K562 (cell line): ENCODE data around the gene PHF10. TPM values are rescaled to one million over a fixed set of nuclear protein-coding genes. Genes with fewer than 3 reads are reported as not detected.

Experiments
- EP400 ChIP-seq: fragments of 450-650 bp; IDR thresholded peaks from 2 replicates; pipeline ENCODE4 v1.6.1; 2017; ENCODE audit warnings: antibody characterized with exemption, mild to moderate bottlenecking, moderate library complexity
- GABPB2 ChIP-seq: fragments of 250-450 bp; sonication (Bioruptor Pico); conservative IDR thresholded peaks from 2 replicates; pipeline ENCODE4 v1.5.1; 2021; ENCODE audit warnings: mild to moderate bottlenecking
- KAT2B ChIP-seq: IDR thresholded peaks from one replicate; pipeline ENCODE4 v1.6.1; 2012; ENCODE audit warnings: low read depth, mild to moderate bottlenecking, control low read depth, inconsistent platforms, low read length, moderate library complexity
- LARP7 ChIP-seq: fragments of 450-650 bp; IDR thresholded peaks from 2 replicates; pipeline ENCODE4 v1.6.1; 2016
- MBD1 ChIP-seq: fragments of 250-450 bp; sonication (Bioruptor Pico); IDR thresholded peaks from 2 replicates; pipeline ENCODE4 v1.8.0; 2022; ENCODE audit warnings: inconsistent platforms
- MYC ChIP-seq, 2 experiments: fragments of 250-450 bp in 1 of 2; sonication (Bioruptor Pico) in 1 of 2; IDR thresholded peaks; 2 replicates each; pipeline versions ENCODE4 v1.5.1 to v1.6.1; 2012 to 2021; ENCODE audit warnings: low read depth in 2 of 2, borderline replicate concordance in 1 of 2, improper control_type of control experiment in 1 of 2, low read length in 1 of 2, mild to moderate bottlenecking in 1 of 2, moderate library complexity in 1 of 2
- NFE2 ChIP-seq: IDR thresholded peaks from 2 replicates; pipeline ENCODE4 v1.6.1; 2014; ENCODE audit warnings: antibody characterized with exemption, low read depth
- RBM17 ChIP-seq: fragments of 200-400 bp; formaldehyde crosslinking; IDR thresholded peaks from 2 replicates; pipeline ENCODE4 v1.6.1; 2017; ENCODE audit warnings: low read depth, mild to moderate bottlenecking, low read length, borderline replicate concordance
- RERE ChIP-seq: sonication (generic); formaldehyde crosslinking; IDR thresholded peaks from 2 replicates; pipeline ENCODE4 v1.8.0; 2023; ENCODE audit warnings: missing genetic modification reagents, mild to moderate bottlenecking, borderline replicate concordance
- ZBTB12 ChIP-seq: fragments of 250-450 bp; sonication (Bioruptor Pico); IDR thresholded peaks from 2 replicates; pipeline ENCODE4 v1.4.0; 2020
- ZBTB5 ChIP-seq: fragments of 450-650 bp; IDR thresholded peaks from 2 replicates; pipeline ENCODE4 v1.6.1; 2017; ENCODE audit warnings: antibody characterized with exemption
- ZNF174 ChIP-seq: fragments of 250-450 bp; sonication (Bioruptor Pico); IDR thresholded peaks from 2 replicates; pipeline ENCODE4 v1.4.0; 2020; ENCODE audit warnings: mild to moderate bottlenecking
- ZNF316 ChIP-seq: fragments of 450-650 bp; IDR thresholded peaks from 2 replicates; pipeline ENCODE4 v1.6.1; 2016
- ZNF511 ChIP-seq: sonication (generic); formaldehyde crosslinking; IDR thresholded peaks from 2 replicates; pipeline ENCODE4 v1.8.0; 2022; ENCODE audit warnings: mild to moderate bottlenecking, missing genetic modification reagents
- ZNF707 ChIP-seq: fragments of 250-450 bp; sonication (Bioruptor Pico); conservative IDR thresholded peaks from 2 replicates; pipeline ENCODE4 v1.8.0; 2022; ENCODE audit warnings: inconsistent platforms, mild to moderate bottlenecking, moderate library complexity
- polyA plus RNA-seq, 8 experiments: library from polyadenylated mRNA; depleted of rRNA in 4 of 8; stranded (reverse) in 5 of 8; unstranded in 3 of 8; fragments of >200 nt; fragmentation: Nextera tagmentation in 2 of 8; fragmentation: Illumina TruSeq in 1 of 8; extraction: Ambion mirVana in 2 of 8; extraction: Trizol in 1 of 8; gene quantifications; 2 replicates each; pipeline versions ENCODE4 v1.2.1 to v1.2.3, GENCODE V29; 2011 to 2014; ENCODE audit warnings: inconsistent platforms in 1 of 8, missing spikeins in 1 of 8
- total RNA-seq, 7 experiments: library from RNA; depleted of rRNA in 6 of 7; stranded (reverse); fragments of >200 nt in 6 of 7; fragmentation: Illumina TruSeq in 2 of 7; extraction: Trizol in 2 of 7; gene quantifications; 2 replicates each; pipeline versions ENCODE4 v1.2.1 to v1.2.3, GENCODE V29; 2011 to 2021; ENCODE audit warnings: low replicate concordance in 1 of 7

The PHF10 gene
- total and polyA plus RNA-seq, 9 of the 15 experiments (the other 6 are each of a cell fraction or from before 2014, with no cell fraction given): 23.9 to 88.9 (median 46.0) TPM

GRCh38 chr6:169701954-169702839 lies 22.1 kb downstream of the PHF10 start, which contains the start of the genes C6orf120 and WDR27 (continued):
- TF ChIP-seq ZBTB5: no peak
- no peak for TF ChIP-seq ZNF174 (CRISPR knock-in tag)
- no peak for TF ChIP-seq MBD1 (CRISPR knock-in tag)
- no peak for TF ChIP-seq LARP7
- no peak for TF ChIP-seq RBM17
- TF ChIP-seq ZNF316: peak; percentile 19; the same call in 1 of the 2 replicates
- no peak for TF ChIP-seq GABPB2 (CRISPR knock-in tag)
- no peak; the same call in 1 of the 2 replicates for TF ChIP-seq ZNF511 (CRISPR knock-in tag)
- peak; percentile 89 for TF ChIP-seq ZBTB12 (CRISPR knock-in tag)
- TF ChIP-seq EP400: peak; percentile 91
- no peak for TF ChIP-seq NFE2
- peak; percentile 84 for TF ChIP-seq MYC (IDR thresholded peaks at IDR 0.05; ENCODE audit: low read depth, low read length)
- peak; percentile 50; the same call in 1 of the 2 replicates for TF ChIP-seq MYC (CRISPR knock-in tag; IDR thresholded peaks at IDR 0.05; ENCODE audit: borderline replicate concordance, low read depth)
- TF ChIP-seq KAT2B: no peak
- TF ChIP-seq ZNF707 (CRISPR knock-in tag): no peak
- TF ChIP-seq RERE (CRISPR knock-in tag): 0 out of 2 replicates have a peak, but pooled peaks have one; percentile 74
